Esophagus squamous epithelium (tissue), 4 donors: Measurements from ENCODE around the gene PCSK6.

Experiments
- POLR2A ChIP-seq, 4 donors: fragments of 450-650 bp; IDR thresholded peaks; one replicate each; pipeline ENCODE4 v1.6.1; 2017; ENCODE audit warnings: antibody characterized with exemption in 4 of 4, mild to moderate bottlenecking in 4 of 4, moderate library complexity in 3 of 4
- TF ChIP-seq, protein P1 (sequence below), 6 experiments: fragments of 450-650 bp in 4 of 6; fragments of 200-600 bp in 2 of 6; sonication (generic) in 2 of 6; IDR thresholded peaks; one replicate each; pipeline ENCODE4 v1.5.1; 2016 to 2019; ENCODE audit warnings: antibody characterized with exemption in 6 of 6, mild to moderate bottlenecking in 4 of 6, moderate library complexity in 4 of 6

DNA sequence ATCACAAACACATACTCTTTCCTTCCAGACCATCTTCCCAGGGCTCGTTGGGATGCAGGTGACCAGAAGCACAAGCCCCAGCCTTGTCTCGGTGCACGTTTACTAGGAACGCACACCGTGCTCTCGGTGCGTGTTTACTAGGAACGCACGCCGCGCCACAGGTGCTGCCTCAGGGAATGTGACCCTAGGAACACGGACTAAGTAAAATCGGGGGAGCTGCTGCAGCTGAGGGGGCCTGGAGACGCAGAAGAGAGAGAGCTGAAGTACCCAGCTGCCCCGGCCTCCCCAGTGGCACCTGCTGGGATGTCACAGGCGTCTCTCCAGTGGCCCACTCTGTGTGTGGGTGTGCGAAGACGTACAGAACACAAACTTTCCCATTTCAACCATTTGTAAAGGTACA is 103.5 kb downstream of the PCSK6 start:
- TF ChIP-seq, protein P1, sequence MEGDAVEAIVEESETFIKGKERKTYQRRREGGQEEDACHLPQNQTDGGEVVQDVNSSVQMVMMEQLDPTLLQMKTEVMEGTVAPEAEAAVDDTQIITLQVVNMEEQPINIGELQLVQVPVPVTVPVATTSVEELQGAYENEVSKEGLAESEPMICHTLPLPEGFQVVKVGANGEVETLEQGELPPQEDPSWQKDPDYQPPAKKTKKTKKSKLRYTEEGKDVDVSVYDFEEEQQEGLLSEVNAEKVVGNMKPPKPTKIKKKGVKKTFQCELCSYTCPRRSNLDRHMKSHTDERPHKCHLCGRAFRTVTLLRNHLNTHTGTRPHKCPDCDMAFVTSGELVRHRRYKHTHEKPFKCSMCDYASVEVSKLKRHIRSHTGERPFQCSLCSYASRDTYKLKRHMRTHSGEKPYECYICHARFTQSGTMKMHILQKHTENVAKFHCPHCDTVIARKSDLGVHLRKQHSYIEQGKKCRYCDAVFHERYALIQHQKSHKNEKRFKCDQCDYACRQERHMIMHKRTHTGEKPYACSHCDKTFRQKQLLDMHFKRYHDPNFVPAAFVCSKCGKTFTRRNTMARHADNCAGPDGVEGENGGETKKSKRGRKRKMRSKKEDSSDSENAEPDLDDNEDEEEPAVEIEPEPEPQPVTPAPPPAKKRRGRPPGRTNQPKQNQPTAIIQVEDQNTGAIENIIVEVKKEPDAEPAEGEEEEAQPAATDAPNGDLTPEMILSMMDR (IDR thresholded peaks at IDR 0.05) = no peak
- TF ChIP-seq POLR2A (IDR thresholded peaks at IDR 0.05) = no peak
